Liver (tissue), 3 donors: ENCODE data around the gene KIF18B.
A peak's percentile ranks its signal among the peaks of the same experiment; 100 is the strongest.

Experiments
- ATF3 ChIP-seq: IDR thresholded peaks from 2 replicates; pipeline ENCODE4 v1.6.1; 2016; ENCODE audit warnings: antibody characterized with exemption
- EGR1 ChIP-seq, 2 donors: IDR thresholded peaks; 2 replicates each; pipeline ENCODE4 v1.6.1; 2016 to 2018; ENCODE audit warnings: antibody characterized with exemption in 2 of 2, low read depth in 2 of 2
- FOXA1 ChIP-seq: IDR thresholded peaks from 2 replicates; pipeline ENCODE4 v1.6.1; 2016; ENCODE audit warnings: antibody characterized with exemption
- GABPA ChIP-seq, 2 donors: IDR thresholded peaks in 1 of 2; conservative IDR thresholded peaks in 1 of 2; 2 replicates each; pipeline ENCODE4 v1.6.1; 2016; ENCODE audit warnings: antibody characterized with exemption in 2 of 2, mild to moderate bottlenecking in 1 of 2, moderate library complexity in 1 of 2
- HNF4A ChIP-seq, 2 donors: conservative IDR thresholded peaks; 2 replicates each; pipeline ENCODE4 v1.6.1; 2016; ENCODE audit warnings: antibody characterized with exemption in 2 of 2, mild to moderate bottlenecking in 2 of 2
- RAD21 ChIP-seq, 2 donors: IDR thresholded peaks; 2 replicates each; pipeline ENCODE4 v1.6.1; 2016; ENCODE audit warnings: antibody characterized with exemption in 2 of 2, mild to moderate bottlenecking in 2 of 2
- RXRA ChIP-seq, 2 donors: IDR thresholded peaks; 2 replicates each; pipeline ENCODE4 v1.6.1; 2017 to 2018; ENCODE audit warnings: antibody characterized with exemption in 2 of 2, mild to moderate bottlenecking in 1 of 2
- SP1 ChIP-seq: IDR thresholded peaks from 2 replicates; pipeline ENCODE4 v1.6.1; 2018; ENCODE audit warnings: antibody characterized with exemption, mild to moderate bottlenecking
- TAF1 ChIP-seq: conservative IDR thresholded peaks from 2 replicates; pipeline ENCODE4 v1.6.1; 2016; ENCODE audit warnings: antibody characterized with exemption, mild to moderate bottlenecking
- YY1 ChIP-seq: IDR thresholded peaks from 2 replicates; pipeline ENCODE4 v1.6.1; 2016; ENCODE audit warnings: antibody characterized with exemption, mild to moderate bottlenecking
- TF ChIP-seq, protein P1 (sequence below): fragments of 150-350 bp; IDR thresholded peaks from 2 replicates; pipeline ENCODE4 v1.5.1; 2017; ENCODE audit warnings: improper control_type of control experiment, low read depth, low read length; ENCODE audit not compliant: missing input control
- TF ChIP-seq, protein P2 (sequence below): IDR thresholded peaks from 2 replicates; pipeline ENCODE4 v1.6.1; 2016; ENCODE audit warnings: antibody characterized with exemption, mild to moderate bottlenecking
- TF ChIP-seq, protein P3 (sequence below): IDR thresholded peaks from 2 replicates; pipeline ENCODE4 v1.6.1; 2016; ENCODE audit warnings: antibody characterized with exemption
- donor health status: healthy.
- donor health status: healthy.

- TF ChIP-seq, protein P1, sequence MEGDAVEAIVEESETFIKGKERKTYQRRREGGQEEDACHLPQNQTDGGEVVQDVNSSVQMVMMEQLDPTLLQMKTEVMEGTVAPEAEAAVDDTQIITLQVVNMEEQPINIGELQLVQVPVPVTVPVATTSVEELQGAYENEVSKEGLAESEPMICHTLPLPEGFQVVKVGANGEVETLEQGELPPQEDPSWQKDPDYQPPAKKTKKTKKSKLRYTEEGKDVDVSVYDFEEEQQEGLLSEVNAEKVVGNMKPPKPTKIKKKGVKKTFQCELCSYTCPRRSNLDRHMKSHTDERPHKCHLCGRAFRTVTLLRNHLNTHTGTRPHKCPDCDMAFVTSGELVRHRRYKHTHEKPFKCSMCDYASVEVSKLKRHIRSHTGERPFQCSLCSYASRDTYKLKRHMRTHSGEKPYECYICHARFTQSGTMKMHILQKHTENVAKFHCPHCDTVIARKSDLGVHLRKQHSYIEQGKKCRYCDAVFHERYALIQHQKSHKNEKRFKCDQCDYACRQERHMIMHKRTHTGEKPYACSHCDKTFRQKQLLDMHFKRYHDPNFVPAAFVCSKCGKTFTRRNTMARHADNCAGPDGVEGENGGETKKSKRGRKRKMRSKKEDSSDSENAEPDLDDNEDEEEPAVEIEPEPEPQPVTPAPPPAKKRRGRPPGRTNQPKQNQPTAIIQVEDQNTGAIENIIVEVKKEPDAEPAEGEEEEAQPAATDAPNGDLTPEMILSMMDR: peak; percentile 88
- no peak for TF ChIP-seq ATF3
- TF ChIP-seq GABPA (IDR thresholded peaks at IDR 0.05 in 1 of 2, conservative IDR thresholded peaks at IDR 0.05 in 1 of 2): no peak
- TF ChIP-seq, protein P2, sequence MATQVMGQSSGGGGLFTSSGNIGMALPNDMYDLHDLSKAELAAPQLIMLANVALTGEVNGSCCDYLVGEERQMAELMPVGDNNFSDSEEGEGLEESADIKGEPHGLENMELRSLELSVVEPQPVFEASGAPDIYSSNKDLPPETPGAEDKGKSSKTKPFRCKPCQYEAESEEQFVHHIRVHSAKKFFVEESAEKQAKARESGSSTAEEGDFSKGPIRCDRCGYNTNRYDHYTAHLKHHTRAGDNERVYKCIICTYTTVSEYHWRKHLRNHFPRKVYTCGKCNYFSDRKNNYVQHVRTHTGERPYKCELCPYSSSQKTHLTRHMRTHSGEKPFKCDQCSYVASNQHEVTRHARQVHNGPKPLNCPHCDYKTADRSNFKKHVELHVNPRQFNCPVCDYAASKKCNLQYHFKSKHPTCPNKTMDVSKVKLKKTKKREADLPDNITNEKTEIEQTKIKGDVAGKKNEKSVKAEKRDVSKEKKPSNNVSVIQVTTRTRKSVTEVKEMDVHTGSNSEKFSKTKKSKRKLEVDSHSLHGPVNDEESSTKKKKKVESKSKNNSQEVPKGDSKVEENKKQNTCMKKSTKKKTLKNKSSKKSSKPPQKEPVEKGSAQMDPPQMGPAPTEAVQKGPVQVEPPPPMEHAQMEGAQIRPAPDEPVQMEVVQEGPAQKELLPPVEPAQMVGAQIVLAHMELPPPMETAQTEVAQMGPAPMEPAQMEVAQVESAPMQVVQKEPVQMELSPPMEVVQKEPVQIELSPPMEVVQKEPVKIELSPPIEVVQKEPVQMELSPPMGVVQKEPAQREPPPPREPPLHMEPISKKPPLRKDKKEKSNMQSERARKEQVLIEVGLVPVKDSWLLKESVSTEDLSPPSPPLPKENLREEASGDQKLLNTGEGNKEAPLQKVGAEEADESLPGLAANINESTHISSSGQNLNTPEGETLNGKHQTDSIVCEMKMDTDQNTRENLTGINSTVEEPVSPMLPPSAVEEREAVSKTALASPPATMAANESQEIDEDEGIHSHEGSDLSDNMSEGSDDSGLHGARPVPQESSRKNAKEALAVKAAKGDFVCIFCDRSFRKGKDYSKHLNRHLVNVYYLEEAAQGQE: no peak
- no peak for TF ChIP-seq RXRA (IDR thresholded peaks at IDR 0.05)
- peak; percentile 96 to 98 for TF ChIP-seq RAD21 (IDR thresholded peaks at IDR 0.05)
- no peak for TF ChIP-seq TAF1
- TF ChIP-seq EGR1 (IDR thresholded peaks at IDR 0.05; ENCODE audit: low read depth in 2 of 2): no peak
- TF ChIP-seq, protein P3, sequence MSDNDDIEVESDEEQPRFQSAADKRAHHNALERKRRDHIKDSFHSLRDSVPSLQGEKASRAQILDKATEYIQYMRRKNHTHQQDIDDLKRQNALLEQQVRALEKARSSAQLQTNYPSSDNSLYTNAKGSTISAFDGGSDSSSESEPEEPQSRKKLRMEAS: no peak
- no peak for TF ChIP-seq YY1
- TF ChIP-seq HNF4A (conservative IDR thresholded peaks at IDR 0.05): no peak
- no peak for TF ChIP-seq SP1
- no peak for TF ChIP-seq FOXA1
Measured at GRCh38 chr17:44919885-44920564, 27.5 kb downstream of the KIF18B start.
